ENCODE data around the gene GJB4.
"Not testable (repeated sequence)": the region's sequence is repeated elsewhere in the genome, so short reads cannot be mapped to it uniquely, and the experiment has no call there.

GJB4 gene

GRCh38 chr1:34759503-34760357, at the start of gene GJB4:
GJB4 (plus strand) TSS chr1:34759740; CDS start chr1:34761255, 1,515 bp downstream.
- no peak for DNase-seq

DNA sequence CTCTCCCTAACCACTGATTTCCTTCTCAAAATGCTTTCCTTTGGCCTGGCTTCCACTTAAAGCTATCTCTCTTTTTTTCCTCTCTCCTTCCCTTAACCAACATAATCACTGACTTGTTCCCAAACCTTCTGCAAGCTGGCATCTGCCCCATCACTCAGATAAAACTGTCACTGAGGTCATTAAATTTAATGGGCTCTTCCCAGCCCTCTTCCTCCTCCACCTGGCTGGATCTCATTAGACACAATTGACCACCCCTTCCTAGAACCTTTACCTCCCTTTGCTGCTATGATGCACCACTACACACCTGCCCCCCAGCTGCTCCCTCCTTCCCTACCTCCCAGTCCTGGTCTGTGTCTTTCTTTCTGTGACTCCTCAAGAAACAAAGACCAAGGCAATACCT, 48.7 kb upstream of the GJB4 start:
- no peak for DNase-seq

DNA sequence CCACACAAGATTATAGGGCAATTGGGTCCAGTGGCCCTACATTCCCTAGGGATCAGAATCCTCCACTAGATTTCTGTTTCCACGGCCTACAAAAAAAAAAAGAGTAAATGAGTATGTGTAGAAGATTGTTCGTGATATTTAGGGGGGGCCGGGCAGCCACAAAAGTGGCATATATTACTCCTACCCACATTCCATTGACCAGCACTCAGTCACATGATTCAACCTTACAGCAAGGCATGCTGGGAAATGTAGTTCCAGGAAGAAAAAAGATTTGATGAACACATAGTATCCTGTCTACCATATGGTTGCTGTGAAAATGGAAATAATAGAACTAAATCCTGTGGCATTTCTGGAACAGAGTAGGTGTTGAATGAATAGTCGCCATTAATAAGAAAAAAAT, 48.1 kb upstream of the GJB4 start:
- DNase-seq: no peak

- no peak for DNase-seq
Observed at GRCh38 chr1:34712007-34712688, 47.4 kb upstream of the GJB4 start.

GRCh38 chr1:34713443-34713842, 46.1 kb upstream of the GJB4 start:
- DNase-seq: no peak

DNA sequence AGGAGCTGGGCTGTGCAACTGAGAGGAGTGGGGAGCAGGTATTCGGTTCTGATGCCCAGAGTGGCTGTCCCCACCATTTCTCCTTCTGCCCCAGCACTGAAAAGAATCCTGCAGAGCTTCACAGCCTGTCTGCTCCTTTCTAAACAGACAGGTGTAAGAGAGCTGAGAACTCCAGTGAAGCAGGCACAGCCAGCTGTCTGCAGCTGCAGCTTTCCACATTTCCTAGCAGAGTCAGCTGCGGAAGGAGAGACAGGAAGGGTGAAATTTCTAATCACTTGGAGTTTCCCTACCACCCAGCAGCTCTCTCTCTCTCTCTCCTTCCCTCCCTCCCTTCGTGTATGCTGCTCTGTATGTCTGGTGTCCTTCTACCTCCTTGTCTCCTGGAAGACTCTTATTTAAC, 45.2 kb upstream of the GJB4 start:
- DNase-seq: no peak

DNA sequence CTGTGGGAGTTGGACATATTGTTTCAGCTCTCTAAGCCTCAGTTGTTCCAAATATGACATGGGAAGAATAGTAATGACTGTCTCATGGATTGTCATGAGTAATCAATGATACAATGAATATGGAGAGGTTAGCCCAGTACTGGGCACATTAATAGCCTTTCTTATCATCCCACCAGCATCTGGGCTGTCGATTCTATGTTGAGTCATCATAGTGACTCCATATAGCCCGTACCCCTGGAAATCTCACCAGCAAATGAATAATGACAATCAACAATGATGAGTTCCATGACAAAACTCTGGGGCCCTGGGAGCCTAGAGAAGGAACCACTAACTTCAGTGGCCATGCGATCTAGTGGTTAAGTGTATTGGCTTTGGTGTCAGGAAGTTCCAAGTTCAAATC, 44.4 kb upstream of the GJB4 start:
- DNase-seq: no peak

- no peak for DNase-seq
Observed at GRCh38 chr1:34721241-34721640, 38.3 kb upstream of the GJB4 start.

GRCh38 chr1:34721646-34722355, 37.7 kb upstream of the GJB4 start:
- DNase-seq: no peak

GRCh38 chr1:34726861-34727260, 32.7 kb upstream of the GJB4 start:
- no peak for DNase-seq

DNA sequence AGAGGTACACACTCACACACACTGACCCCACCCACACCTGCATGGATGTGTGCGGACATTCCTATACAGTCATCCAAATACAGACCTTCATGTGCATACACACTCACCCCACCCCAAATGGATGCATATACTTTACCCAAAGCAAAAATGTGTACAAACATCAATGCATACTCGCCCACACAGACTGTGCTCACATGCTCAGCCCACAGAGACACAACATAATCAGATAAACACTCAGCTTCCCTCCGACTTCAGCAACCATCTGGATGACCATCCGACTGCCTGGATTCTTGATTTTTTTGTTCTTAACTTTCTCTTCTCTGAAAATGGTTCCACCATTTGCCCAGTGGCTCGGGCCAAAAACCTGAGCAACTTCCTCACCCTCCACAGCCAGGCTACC, 29.1 kb upstream of the GJB4 start:
- DNase-seq: no peak

- DNase-seq: not testable (repeated sequence)
Observed at GRCh38 chr1:34732831-34733230, 26.7 kb upstream of the GJB4 start.

DNA sequence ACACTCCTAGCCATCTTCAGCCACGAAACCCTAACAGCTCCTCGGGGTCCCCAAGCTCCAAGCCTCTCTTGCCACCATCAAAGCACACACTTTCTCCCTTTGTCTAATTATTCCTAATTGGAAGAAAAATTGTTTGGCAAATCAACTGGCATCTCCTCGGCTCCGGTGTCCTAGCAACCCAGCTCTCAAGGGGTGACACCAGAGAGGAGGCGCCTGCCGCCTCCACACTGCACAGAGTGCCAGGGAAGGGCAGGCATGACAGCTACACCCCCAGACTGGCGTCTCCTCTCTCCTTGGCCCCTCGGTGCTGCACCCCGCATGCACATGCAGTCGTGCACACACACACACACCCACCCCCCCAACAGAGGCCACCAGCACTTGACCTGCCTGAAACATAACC, 22.8 kb upstream of the GJB4 start:
- no peak for DNase-seq

DNA sequence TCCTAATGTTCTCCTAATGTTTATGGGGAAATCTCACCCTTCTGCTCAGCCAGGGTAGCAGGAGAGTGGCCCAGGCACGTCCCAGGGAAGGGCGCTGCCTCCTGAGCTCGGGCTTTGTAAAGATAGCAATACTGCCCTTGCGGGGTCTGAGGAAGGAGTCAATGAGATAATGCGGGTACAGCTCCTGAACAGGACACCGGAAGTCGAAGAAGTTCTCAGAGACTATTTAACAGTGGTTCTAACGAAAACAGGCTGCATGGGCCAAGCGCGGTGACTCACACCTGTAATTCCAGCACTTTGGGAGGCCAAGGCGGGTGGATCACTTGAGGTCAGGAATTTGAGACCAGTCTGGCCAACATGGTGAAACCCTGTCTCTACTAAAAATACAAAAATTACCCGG, 22.3 kb upstream of the GJB4 start:
- DNase-seq: not testable (repeated sequence)

GRCh38 chr1:34739613-34740012, 19.9 kb upstream of the GJB4 start:
- DNase-seq: no peak

- DNase-seq: no peak
Observed at GRCh38 chr1:34740161-34740868, 19.2 kb upstream of the GJB4 start.

DNA sequence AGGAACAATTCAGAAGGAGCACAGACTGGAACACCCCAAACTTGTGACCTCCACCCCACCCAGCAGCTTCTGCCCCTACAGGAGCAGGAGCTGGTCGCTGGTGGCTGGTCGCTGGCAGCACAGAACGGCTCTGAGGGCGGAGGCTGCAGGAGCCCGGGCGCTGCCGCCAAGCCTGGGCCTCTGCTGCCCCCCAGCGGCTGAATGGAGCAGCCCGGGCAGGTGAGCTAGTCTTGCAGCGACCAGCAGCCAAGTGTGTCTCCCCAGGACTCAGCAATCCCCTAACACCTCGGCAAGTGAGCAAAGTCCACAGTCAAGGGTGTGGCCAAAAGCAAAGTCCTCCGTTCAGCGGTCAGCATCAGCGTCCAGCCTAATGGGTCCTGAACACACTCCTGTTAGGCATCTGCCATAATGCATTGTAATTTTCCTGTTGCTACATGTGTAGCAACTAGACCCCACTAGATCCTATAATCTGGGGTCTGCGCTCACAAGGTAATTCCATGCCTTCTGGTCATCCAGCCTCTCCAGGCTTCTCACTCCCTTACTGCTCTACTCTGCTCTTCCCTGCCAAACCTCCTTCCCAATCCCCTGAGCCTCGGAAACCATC, 16.8 kb upstream of the GJB4 start:
- peak; percentile 75 for DNase-seq

DNA sequence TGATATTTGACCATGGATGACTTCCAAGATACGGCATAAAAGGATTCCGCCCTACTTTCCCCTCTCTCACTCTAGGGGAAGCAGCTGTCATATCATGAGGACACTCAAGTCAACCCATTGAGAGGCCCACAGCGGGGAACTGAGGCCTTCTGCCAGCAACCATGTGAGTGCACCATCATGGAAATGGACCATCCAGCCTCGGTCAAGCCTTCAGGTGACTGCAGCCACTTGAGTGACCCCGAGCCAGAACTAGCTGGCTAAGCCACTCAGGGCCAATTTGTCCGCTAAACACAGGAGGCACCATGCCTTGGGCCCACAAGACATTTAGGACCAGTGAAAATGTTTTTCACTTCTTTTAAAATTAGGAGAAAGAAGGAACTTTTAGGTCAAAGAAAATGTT, 15.8 kb upstream of the GJB4 start:
- DNase-seq: no peak

- no peak for DNase-seq
Observed at GRCh38 chr1:34744851-34745250, 14.7 kb upstream of the GJB4 start.

DNA sequence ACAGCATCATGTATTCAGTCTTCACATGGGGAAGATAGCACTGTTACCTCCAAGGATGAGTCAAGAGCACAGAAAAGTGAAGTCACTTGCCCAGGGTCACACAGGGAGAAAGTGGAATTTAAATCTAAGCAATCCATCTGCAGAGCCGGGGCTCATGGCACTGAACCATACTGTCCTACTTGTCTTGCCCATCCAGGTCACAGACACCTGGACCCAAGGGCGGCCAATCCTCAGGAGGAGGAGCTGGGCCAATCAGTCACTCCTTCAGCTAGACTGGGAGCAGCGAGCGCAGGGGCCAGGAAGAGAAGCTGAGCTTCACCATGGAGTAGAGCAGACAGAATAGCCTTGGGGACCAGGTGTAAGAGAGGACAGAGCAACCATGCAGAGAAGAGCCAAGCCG, 13.9 kb upstream of the GJB4 start:
- no peak for DNase-seq

- DNase-seq: no peak
Observed at GRCh38 chr1:34746101-34746500, 13.4 kb upstream of the GJB4 start.

DNA sequence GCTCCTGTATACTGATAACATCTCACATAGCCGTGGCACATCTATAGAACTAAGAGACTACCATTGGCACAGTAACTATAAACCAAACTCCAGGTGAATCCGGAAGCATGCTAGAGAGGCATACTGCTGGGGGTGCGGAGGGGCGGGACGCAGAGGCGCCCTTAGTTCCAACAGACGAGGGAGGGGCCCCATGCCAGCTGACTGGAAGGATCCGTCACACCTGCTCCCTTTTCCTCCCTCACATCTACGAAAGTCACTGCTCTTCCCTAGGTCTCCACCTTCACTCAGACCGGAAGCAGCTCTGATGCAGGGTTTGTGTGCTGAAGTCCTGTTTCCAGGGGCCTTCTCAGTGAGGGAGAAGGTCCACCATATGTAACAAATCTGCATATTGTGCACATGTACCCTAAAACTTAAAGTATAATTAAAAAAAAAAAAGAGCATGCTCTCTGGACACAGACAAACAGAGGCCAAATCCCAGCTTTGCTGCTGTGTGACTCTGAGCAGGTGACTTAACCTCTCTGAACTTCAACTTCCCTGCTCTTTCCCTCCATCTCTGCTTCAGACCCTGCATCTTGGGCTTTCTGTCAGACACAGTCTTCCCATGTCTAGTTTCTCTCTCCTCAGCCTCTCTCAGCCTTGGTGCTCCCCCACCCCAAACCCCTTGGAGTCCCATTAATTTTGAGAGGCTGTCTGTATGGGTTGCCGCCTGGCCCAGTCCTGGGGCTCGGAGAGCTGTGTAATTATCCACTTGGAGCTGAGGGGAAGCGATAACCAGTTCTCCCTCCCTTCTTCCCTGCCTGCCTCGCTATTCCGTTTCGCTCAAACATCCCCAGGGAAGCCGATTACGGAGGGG, 12.5 kb upstream of the GJB4 start:
- DNase-seq: no peak
